Kidney epithelial cell (primary cell): ENCODE data around the gene EPHA10. TPM values are rescaled to one million over a fixed set of nuclear protein-coding genes. Genes with fewer than 3 reads are reported as not detected.

Source experiments
- DNase-seq: peaks from one replicate; pipeline ENCODE4 v3.0.0-alpha.2; 2010; ENCODE audit warnings: low read depth
- H3K27me3 ChIP-seq: 2 replicates; pipeline ENCODE4 v1.6.0; 2011; ENCODE audit warnings: low read length; ENCODE audit not compliant: control insufficient read depth, insufficient read depth
- H3K36me3 ChIP-seq: 2 replicates; pipeline ENCODE4 v1.5.1; 2011; ENCODE audit warnings: low read length; ENCODE audit not compliant: control insufficient read depth, insufficient read depth
- H3K4me3 ChIP-seq: 2 replicates; pipeline ENCODE4 v1.5.1; 2011; ENCODE audit warnings: low read depth, mild to moderate bottlenecking, control low read depth, low read length
- CTCF ChIP-seq: IDR thresholded peaks from 2 replicates; pipeline ENCODE4 v1.5.1; 2011; ENCODE audit warnings: mild to moderate bottlenecking, moderate library complexity, low read length, control low read depth, inconsistent platforms; ENCODE audit not compliant: insufficient read depth, poor library complexity, severe bottlenecking
- total RNA-seq: library from RNA; depleted of rRNA; stranded (reverse); fragments of >200 nt; gene quantifications from 2 replicates; pipeline ENCODE4 v1.2.3, GENCODE V29; 2015

Gene EPHA10
- total RNA-seq, 1 donor from 2014 or later = 0.13 TPM

GRCh38 chr1:37763791-37764413 lies 1.0 kb downstream of the EPHA10 start:
- DNase-seq = no peak
- TF ChIP-seq CTCF = no peak
- no peak overlapping the region for H3K4me3 ChIP-seq
- no peaks in the 10 kb centered on the region for H3K36me3 ChIP-seq
- peaks cover 54% of the 10 kb centered on the region for H3K27me3 ChIP-seq

- Histone ChIP-seq H3K4me3 (no peak overlapping the region), H3K27me3 (peaks cover 56% of the 10 kb centered on the region), H3K36me3 (no peaks in the 10 kb centered on the region)
- TF ChIP-seq CTCF = no peak
- no peak for DNase-seq
Observed at GRCh38 chr1:37762516-37762915, 2.4 kb downstream of the EPHA10 start.

GRCh38 chr1:37761416-37762095 lies 3.4 kb downstream of the EPHA10 start:
- DNase-seq = no peak
- no peak for TF ChIP-seq CTCF
- peaks cover 55% of the 10 kb centered on the region for H3K27me3 ChIP-seq
- H3K36me3 ChIP-seq = no peaks in the 10 kb centered on the region
- no peak overlapping the region for H3K4me3 ChIP-seq

GRCh38 chr1:37759451-37759850 lies 5.5 kb downstream of the EPHA10 start:
- Histone ChIP-seq H3K36me3 (no peaks in the 10 kb centered on the region), H3K27me3 (peaks cover 46% of the 10 kb centered on the region), H3K4me3 (no peak overlapping the region)
- DNase-seq = no peak
- TF ChIP-seq CTCF = no peak

- H3K27me3 ChIP-seq = peaks cover 44% of the 10 kb centered on the region
- H3K36me3 ChIP-seq = no peaks in the 10 kb centered on the region
Observed at GRCh38 chr1:37755951-37756560, 8.9 kb downstream of the EPHA10 start.

More at GRCh38 chr1:37755951-37756560, 8.9 kb downstream of the EPHA10 start:
- no peak for TF ChIP-seq CTCF
- DNase-seq = no peak
- H3K4me3 ChIP-seq = no peak overlapping the region
